ENCODE results near the gene CYSRT1.
A peak's percentile ranks its signal among the peaks of the same experiment; 100 is the strongest.

CYSRT1 gene

DNA sequence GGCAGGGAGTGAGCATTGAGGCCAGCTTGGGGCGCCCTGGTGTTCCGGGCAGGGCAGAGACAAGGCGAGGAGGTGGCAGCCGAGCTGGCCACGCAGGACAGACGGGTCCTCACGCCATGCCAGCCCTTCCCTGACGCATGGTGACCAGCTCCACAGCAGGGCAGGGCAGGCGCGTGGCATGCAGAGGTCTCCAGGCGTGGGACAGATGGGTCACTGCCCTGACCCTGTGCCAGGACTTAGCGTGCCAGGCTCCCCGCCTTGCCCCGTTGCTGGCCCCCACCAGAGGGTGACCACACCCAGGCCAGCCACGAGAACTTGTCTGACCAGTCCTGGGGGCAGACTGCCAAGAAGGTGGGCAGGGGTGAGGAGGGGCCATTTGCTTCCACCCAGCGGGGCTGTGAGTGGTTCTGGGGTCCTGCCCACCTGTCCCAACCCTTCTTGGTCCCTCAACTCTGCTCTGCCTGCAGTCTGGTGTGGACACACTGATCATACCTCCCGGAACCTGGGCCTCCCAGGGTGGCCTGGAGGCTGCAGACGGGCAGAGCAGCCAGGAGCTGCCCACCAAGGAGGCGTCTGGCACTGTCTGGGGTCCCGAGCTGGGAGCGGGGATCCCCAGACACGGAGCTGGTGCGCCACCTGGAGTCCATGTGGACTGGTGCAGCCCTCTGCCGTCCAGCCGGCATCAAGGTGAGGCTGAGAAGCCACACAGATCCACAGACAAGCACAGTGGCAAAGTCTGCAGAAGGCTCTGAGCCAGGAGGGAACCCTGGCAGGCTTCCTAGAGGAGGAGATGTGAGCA lies 2.3 kb downstream of the CYSRT1 start, which contains the start of gene RNF224:
RNF224 (plus strand) TSS at position 449 of the 799 bp plus-strand sequence. CDS start 834 bp downstream, outside the sequence.
- peak; percentile 38 for DNase-seq

DNA sequence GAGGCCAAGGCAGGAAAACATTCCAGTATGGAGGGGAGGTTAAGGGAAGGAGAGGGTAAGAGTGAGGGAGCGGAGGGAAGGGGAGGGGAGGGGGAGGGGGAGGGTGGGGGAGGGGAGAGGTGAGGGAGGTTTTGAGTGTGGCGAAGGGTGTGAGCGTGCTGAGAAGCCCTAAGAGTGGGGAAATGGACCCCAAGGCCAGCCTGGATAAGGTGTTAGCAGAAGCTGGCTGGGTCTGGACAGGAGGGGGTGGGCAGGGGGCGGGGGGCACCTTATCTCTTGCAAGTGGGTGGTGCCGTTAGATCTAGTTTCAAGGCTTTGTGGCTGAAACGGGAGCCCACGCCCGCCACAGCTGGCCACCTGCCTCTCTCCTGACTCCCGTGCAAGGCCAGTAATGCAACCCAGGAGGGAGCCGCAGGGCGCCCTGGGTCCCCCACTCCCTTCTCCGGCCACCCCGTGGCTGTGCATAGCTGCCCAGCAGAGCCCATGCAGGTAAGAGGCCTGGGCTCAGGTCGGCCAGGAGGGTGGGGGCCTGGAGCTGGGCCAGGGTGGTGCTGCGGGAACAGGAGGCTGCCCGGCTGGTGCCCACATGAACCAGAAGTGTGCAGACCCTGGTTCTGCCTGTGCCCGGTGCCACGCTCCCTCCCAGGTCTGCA lies 3.0 kb downstream of the CYSRT1 start:
- DNase-seq = no peak

DNA sequence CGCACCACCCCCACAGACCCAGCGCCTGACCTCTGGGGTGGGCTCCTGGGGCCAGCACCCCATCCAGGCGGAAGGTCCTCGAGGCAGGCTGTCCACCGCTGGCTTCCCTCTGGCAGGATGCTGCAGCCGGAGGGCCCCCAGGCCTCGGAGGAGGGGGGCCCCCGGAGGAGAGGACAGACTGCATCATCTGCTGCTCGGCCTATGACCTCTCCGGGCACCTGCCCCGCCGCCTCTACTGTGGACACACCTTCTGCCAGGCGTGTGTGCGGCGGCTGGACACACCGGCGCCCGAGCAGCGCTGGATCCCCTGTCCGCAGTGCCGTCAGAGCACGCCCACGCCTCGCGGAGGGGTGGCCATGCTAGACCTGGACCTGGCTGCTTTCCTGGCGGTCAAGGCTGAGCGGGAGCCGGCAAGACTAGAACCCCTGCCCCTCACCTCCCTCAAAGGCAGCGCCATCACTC lies 3.6 kb downstream of the CYSRT1 start:
- no peak for DNase-seq

DNA sequence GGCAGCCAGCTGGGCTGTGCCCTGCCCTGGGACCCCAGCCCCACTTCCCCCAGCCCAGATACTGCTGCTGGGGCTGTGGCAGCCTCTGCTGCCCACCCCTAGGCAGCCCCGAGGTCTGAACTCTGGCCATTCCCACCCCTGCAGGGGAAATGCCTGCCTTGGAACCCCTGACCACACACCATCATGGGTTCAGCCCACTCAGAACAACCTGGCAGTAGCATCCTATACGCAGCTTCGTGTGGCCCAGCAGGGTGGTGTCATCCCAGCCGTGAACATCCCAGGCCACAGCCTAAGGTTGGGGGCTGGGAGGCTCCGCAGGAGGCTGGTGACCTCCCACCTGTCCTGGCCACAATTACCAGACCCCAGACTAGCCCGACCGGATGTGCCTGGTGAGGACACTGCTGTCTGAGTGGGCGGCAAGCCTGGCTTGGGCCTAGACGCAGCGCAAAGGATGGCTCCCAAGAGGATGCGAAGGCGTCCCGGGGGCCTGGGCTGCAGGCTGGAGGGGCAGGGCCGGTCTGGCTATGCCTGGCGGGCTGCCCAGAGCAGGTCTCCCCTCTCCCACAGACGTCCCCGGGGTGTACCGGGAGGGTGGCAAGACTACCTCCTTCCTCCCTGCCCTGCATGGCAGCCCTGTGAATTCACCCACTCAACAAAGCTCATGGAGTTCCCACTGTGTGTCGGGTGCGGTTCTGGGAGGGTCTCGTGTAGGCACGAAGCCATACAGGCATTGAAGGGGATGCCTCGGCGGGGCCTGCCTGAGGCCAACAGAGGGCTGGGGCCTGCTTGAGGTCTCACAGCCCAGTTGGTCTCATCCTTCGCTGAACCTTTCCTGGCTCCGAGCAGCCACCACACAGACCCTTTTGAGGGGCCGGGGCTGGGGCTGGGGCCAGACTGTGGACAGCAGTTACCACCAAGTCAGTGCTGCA lies 4.3 kb downstream of the CYSRT1 start:
- no peak for DNase-seq

DNA sequence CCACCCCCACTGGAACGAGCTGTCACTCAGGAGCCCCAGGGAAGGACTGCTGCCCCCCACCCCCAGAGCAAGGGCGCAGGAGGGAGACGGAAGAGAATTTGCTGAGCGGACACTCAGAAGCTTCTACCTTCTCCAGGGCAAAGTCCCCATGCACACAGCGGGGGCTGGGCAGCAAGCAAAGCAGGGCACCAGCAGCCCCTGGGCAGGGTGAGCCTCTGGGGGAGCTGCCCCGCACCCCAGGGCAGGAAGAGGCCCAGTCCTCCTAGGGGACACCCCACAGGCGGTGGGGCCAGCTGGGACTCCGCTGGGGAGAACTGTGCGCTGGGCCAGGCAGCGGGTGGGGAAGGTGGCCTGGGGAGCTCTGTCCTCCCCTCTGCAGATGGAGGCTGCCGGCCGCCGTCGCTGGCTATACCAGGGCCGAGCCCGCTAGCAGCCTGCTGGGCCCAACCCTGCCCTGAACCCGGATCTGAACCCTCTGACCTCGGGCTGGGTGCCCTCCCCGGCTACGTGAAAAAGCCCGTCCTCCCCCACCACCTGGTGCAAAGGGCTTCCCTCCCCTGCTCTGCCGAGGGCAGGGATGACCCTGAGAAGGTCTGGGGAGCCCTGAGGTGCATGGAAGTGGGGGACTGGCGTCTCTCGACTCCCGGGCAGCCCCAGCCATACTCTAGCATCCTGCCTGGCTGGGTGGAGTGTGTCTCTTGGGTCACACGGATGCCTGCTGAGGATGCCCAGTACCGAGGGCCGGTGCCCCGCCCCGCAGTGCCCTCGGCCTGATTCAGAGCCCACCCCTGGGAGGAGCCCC lies 5.1 kb downstream of the CYSRT1 start:
- DNase-seq = no peak

DNA sequence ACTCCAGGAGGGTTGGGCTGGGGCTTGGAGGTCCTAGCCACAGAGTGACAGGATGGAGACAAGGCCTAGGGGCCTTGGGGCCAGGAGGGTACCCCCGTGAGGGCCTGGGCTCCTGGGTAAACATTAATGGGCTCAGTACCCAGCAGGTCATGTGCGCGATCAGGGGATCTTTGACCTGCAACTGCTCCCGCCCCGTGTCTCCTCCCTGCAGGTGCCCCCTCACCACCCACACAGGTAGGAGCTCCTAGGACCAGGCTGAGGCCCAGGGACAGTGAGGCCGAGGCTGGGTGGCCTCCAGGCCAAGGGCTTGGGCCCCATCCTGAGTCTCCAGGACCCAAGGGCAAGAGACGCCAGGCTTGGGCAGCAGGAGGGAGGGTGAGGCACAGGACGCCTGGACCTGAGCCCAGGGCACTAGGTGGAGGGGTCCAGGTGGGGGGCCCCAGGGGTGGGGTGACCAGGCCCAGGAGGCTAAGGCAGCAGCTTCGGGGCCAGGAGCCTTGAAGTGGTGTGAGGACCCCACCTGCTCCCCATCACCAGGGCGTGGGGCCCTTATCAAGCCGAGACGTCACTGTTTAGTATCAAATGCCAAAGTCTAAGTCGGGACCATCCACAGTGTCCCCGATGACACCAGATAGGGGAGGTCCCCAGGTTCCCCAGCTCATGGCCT lies 5.9 kb downstream of the CYSRT1 start, which contains the start of gene SLC34A3:
SLC34A3 (plus strand) TSS at position 197 of the 667 bp plus-strand sequence. CDS start 802 bp downstream, outside the sequence.
- no peak for DNase-seq

DNA sequence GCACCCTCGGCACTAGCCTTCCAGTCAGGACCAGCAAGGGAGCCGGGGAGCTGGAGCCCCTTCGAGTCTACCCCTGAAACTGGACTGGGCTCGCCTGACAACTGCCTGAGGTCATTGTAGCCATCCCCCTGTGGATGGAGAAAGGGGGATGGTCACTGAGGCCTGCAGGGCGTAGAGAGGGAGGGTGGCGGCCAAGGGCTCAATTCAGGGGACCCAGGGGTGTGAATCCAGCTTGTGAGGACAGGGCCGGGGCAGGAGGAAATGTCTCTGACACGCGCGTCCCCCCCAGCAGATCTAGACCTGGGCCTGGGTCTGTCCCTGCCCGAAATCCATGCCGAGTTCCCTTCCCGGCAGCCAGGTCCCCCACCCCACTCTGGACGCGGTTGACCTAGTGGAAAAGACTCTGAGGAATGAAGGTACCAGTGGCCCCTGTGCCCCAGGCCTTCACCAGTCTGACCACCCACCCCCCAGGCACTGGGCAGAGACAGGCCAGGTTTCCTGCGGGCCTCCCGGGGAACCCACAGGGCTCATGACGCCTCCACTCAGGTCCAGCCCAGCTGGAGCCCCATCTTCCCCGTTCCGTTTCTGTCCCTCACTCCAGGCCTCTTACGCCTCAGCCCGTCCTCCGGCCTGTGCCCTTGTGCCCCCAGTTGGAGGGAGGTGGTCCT lies 6.5 kb downstream of the CYSRT1 start:
- DNase-seq = no peak

DNA sequence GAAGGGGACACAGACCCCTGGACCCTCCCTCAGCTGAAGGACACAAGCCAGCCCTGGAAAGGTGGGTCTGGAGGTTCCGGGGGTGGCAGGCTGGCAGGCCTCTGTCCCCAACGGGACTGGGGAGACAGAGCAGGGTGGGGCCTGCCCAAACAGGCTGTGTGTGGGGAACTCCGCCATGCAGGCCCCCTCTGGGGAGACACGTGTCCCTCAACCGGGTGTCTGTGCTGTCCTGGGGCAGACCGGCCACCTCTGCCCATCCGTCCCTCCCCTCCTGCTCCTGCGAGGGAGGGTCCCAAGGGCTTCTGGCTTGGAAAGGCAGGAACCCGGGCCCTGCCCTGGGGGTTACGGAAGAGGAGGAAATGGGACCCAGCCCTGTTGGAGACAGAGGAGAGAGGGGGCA lies 7.1 kb downstream of the CYSRT1 start:
- DNase-seq = no peak

DNA sequence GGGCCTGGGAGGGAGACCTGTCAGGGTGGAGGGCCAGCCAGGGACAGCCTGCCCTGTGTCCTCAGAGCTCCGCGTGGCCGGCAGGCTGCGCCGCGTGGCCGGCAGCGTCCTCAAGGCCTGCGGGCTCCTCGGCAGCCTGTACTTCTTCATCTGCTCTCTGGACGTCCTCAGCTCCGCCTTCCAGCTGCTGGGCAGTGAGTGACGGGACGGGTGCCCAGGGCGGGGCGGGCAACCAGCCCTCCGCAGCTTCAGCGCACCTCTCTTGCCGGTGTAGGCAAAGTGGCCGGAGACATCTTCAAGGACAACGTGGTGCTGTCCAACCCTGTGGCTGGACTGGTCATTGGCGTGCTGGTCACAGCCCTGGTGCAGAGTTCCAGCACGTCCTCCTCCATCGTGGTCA lies 7.5 kb downstream of the CYSRT1 start:
- no peak for DNase-seq

DNA sequence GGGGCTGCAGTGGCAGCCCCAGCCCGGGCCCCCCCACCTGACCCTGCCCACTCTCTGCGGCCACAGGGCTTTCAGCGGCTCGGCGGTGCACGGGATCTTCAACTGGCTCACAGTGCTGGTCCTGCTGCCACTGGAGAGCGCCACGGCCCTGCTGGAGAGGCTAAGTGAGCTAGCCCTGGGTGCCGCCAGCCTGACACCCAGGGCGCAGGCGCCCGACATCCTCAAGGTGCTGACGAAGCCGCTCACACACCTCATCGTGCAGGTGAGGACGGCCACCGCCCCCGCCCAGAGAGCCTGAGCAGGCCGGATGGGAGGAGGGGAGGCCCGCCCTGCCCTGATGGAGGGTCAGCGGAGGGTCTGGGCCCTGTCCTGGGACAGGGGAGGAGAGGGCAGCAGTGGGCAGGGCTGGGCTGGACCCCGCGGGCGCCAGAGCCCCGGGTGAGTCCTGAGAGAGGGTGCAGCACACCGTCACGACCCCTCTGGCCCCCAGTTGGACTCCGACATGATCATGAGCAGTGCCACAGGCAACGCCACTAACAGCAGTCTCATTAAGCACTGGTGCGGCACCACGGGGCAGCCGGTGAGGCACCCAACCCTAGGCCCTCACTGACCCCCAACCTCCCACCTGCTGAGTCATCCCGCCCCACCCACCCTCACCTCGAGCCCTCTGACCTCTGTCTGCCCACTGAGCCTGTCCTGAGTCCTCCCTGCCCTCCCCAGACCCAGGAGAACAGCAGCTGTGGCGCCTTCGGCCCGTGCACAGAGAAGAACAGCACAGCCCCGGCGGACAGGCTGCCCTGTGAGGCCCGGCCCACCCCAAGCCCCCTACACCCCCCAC lies 8.4 kb downstream of the CYSRT1 start:
- DNase-seq = no peak

DNA sequence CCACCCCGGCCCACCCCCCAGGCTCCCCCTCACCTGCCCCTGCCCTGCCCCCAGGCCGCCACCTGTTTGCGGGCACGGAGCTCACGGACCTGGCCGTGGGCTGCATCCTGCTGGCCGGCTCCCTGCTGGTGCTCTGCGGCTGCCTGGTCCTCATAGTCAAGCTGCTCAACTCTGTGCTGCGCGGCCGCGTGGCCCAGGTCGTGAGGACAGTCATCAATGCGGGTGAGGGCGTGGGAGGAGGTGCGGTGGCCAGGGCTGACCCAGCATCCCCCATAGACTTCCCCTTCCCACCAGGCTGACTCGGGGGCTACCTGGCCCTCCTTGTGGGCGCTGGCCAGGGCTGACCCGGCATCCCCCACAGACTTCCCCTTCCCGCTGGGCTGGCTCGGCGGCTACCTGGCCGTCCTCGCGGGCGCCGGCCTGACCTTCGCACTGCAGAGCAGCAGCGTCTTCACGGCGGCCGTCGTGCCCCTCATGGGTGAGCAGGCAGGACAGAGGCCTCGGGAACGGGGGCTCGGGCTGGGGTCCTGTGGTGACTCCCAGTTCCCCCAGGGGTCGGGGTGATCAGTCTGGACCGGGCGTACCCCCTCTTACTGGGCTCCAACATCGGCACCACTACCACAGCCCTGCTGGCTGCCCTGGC lies 9.2 kb downstream of the CYSRT1 start:
- DNase-seq = no peak

DNA sequence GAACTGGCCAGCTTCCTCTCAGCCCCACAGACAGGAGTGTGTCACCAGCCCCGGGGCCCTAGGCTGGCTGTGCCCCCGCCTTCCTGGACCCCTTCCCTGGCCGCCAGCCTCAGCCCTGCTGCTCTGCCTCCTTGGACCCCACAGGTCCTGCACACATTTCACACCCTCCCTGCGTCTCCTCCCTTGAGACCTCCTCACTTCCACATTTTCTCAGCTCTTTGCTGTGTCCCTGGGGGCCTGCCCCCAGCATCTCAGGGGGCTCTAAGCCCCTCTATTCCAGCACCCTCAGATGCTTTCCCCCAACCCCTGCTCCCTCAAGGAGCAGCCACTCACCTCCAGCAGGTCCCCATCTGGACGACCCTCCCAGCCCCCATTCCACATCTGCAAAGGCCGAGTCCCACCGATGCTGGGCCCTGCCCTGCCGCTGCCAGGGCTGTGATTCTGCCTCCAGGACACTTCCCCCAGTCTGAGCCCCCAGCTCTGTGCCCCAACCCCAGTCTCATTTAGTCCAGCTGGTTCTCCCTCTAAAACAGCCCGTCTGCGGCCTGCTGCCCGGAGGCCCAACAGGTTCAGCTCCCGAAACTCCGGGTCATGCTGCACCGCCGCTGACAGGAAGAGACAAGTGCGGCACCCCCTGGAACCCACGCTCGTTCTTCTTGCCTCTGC lies 9.9 kb downstream of the CYSRT1 start:
- DNase-seq = no peak

DNA sequence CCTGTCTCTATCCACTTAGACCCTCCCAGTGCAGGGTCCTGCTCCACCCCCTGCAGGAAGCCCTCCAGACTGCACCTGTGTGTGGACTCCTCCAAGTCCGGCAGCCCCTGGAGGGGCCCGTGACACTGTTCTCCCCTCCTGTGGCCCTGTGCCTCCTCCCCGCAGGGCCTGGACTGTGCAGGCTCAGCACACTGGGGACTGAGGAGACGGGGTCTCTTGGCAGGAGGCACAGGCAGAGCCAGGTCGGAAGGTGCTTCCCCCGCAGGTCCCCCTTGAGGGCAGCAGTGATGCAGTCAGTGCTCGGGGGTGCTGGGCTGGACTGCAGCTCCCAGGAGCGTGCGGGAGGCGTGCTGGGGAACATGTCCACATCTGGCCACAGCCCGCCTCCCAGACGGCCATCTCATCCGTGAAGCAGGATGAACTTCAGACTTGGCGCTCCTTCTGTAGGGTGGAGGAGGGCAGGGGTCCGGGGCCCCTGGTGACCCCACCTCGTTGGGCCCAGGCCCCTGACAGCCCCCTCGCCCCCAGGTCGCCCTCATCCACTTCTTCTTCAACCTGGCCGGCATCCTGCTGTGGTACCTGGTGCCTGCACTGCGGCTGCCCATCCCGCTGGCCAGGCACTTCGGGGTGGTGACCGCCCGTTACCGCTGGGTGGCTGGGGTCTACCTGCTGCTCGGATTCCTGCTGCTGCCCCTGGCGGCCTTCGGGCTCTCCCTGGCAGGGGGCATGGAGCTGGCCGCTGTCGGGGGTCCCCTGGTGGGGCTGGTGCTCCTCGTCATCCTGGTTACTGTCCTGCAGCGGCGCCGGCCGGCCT lies 10.7 kb downstream of the CYSRT1 start:
- no peak for DNase-seq

DNA sequence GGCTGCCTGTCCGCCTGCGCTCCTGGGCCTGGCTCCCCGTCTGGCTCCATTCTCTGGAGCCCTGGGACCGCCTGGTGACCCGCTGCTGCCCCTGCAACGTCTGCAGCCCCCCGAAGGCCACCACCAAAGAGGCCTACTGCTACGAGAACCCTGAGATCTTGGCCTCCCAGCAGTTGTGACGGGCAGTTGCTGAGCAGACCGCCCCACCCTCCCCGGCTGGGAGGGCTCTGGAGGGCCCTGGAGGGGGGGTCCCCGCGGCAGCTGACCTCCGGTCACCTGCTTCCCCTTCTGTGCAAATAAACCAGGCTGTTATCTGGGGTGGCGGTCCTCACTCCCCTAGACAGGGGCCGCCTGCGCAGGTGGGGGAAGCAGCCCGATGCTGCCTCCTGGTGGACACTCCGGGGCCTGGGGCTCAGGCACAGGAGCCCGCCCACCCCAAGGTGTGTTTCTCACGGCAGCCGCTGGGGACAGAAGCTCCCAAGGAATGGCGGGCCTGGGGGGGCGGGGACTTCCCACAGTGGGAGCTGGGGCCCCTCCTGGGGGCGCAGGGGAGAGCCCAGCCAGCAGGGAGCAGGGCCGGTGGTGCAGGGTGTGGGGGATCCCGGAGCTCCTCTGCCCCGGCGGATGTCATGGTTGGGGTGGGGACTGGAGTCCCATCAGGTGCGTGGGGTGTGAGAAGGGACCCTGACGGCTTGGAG lies 11.4 kb downstream of the CYSRT1 start:
- DNase-seq = no peak

DNA sequence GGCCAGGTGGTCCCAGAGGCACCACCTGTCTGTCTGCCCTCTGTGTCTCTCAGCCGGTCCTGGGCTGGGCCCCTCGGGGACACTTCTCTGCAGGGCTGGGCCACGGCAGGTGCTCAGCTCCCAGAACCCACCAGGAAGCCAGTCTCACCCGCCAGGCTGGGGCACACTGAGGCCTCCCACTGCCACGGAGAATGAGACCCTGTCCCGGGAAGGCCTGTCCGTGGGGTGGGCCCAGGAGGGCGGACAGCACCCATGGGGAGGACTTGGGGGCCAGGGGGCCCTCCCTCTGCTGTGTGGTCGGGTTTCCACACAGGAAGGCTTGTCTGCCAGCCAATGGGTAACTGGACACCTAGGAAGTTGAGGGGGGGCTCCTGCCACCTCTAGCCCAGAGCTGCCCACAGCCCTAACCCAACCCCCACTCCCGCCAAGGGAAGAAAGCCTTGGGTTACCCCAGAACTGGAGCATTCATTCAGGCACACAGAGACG lies 12.0 kb downstream of the CYSRT1 start:
- DNase-seq = no peak

DNA sequence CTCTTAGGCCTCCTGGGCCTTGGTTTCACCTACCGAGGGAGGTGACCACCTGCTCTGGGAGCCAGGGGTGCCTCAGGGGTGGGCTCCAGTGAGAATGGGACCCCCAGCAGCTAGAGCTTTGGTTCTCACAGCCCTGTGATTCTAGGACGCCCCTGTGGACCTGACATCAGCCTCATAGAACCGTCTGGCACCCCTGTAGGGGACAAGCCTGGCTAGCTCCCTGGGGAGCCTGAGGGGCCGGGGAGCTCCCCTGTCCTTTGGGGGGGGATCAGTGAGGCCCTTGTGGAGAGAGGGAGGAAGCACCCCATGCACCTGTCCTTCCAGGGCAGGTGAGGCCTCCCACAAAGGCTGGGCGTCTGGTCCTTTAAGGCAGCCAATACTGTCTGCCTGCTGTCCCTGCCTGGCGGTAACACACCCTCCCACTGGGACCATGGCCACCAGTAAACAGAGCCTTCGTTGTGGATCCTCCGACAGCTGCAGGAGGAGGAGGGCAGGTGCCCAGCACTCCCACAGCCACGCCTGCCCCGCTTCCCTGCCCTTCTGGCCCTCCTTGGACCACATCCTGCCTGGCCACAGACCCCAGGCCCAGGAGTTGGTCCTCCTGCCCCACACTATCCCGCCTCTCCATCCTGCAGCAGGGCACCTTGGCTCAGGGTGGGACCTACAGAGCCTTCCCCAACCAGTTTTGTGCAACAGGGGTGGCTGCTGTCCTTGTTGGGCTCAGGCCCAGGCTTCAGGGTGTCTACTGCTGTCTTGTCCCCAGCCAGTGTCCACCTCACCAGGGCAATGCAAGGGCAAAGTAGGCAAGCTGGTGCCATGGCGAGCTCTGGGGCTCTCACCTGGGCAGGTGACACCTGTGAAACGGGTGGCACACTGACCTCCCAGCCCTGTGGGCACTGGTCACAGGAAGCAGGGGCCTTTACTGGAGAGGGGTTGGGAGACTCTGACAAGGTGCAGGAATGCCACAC lies 13.1 kb downstream of the CYSRT1 start:
- DNase-seq = no peak

All from NCI-H1417 treated with DMSO at 0.1 percent for 48 hours (cell line).